Retina (tissue), 1 donor: Measurements from ENCODE around the gene HEXB.

Source experiments
- DNase-seq: peaks from one replicate; pipeline ENCODE4 v3.0.0-alpha.2; 2016

The HEXB gene

GRCh38 chr5:74684900-74685851, at the start of gene HEXB:
HEXB (plus strand) TSS chr5:74685233; CDS start chr5:74685261, 28 bp downstream.
- peak; percentile 89 for DNase-seq

- no peak for DNase-seq
Measured at GRCh38 chr5:74636149-74636548, 48.9 kb upstream of the HEXB start.

DNA sequence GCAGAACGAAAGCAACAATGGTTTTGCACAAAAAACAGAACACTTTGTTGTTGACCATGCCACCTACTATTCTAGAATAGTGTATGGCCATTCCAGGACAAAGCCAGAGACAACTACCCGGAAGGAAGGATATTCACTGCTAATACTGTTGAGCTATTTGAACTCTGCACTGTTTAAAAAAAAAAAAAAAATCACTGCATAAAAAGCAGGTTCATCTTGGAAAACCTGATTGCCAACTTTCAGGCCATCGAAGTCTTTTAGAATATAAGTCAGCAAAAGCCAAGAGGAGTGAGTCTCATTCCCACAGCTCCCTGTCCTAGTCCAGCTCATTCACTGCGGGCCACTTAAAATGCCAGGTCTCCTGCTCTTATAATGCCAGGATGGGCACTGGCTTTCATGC, 48.5 kb upstream of the HEXB start:
- no peak for DNase-seq

DNA sequence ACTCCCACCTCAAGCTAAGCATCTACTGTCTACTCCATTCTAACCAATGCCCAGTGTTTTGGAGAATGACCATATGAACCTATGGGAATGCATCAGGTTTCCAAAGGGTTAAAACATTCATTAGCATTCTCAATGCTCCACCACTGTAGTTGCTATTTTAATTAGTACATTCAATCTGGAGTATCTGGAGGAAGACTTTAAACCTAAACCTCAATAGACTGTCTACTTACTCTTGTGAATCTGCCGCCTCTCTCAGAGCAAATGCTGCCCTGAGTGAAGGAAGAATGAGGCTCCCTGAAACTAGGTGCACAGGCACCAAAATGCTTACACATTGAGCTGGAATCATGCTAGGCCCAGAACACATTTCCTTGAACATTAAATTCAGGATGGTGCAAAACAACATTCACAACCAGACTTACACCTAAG, 46.5 kb upstream of the HEXB start:
- DNase-seq = peak; percentile 28

- DNase-seq = peak; percentile 28
Measured at GRCh38 chr5:74638970-74639806, 45.8 kb upstream of the HEXB start.

GRCh38 chr5:74639807-74640449, 45.1 kb upstream of the HEXB start:
- DNase-seq = peak; percentile 94

DNA sequence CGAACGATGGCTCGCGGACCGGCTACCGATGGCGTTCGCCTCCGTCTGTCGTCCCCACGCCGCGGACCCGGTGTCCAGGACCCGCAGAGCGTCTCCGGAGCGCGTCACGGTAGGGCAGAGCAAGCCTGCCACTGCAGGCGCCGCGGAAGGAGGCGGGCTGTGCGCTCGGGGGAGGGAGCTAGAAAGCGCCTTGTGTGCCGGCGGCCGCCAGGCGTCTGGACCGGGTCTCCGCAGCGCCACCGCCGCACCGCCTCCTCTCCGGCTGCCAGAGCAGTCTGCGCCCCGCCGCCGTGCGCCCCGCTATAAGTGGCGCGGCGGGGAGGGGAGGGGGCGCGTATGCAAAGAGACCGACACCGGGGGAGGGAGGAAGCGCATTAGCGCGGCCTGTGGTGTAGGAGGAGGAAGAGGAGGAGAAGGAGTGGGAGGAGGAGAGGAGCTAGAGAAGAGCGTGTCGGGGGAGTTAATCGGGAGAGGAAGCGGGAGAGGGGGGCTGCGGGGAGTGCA, 44.5 kb upstream of the HEXB start, which contains the start of gene ENC1:
Gene ENC1 (minus strand): TSS at position 279 of the 504 bp plus-strand sequence. CDS start 4,243 bp downstream, outside the sequence.
- DNase-seq = peak; percentile 94

DNA sequence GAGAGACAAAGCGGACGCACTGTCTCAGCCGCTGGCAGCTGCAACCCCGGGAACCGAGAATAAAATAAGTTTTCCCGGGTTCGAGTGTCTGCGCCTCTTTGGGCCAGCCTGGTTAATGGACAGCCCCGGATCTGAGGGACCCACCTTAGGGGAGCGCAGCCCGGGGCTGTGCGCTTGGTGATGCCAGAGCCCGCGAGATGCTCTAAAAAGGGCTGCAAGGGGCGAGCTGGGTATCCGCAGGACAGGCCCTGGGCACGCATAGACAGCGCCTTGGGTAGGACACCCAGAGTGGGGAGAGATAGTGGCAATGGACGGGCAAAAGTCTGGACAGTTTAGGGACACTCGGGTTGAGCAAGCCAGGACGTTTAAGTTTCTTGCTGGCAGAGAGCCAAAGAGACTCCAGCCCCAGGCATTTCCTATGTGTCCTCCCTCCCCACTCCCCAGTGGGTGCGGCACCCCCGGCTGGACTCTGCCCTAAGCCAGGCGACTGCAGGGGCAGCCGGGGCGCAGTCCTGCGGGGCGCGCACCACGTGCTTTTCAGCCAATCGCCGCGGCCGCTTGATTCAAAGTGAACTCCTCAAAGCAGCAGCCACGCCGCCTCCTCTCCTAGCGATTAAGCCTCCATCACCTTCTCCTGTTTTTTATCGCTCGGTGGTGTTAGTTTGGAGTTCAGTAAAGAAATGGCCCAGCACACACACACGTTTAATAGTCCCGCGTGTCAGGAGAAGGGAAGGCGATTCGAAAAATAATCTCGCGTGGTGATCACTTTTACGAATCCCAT, 43.9 kb upstream of the HEXB start:
- DNase-seq = peak; percentile 92

- peak; percentile 85 for DNase-seq
Measured at GRCh38 chr5:74641735-74642542, 43.1 kb upstream of the HEXB start.

- DNase-seq = no peak
Measured at GRCh38 chr5:74642543-74642863, 42.5 kb upstream of the HEXB start.

DNA sequence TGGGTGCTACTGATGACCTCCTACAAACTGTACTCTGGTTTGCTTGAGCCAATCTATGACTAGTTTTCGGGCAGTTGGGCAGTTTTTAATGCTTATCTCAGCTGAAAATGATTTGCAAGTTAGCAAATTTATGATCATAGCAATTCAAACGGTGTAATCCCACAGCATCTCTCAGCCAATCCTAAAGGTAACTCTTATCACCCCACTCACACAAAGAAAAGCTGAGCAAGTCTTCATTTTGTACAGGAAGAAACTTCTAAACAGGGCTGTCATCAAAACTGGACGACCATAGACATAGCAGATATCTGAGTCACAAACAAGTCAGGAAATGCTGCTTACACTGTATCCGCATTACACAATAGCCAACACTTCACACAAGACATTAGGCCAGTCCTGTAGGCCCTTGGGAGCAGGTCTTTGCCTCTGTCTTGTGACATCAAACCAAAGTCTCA, 41.9 kb upstream of the HEXB start:
- no peak for DNase-seq

- no peak for DNase-seq
Measured at GRCh38 chr5:74647096-74647495, 37.9 kb upstream of the HEXB start.

DNA sequence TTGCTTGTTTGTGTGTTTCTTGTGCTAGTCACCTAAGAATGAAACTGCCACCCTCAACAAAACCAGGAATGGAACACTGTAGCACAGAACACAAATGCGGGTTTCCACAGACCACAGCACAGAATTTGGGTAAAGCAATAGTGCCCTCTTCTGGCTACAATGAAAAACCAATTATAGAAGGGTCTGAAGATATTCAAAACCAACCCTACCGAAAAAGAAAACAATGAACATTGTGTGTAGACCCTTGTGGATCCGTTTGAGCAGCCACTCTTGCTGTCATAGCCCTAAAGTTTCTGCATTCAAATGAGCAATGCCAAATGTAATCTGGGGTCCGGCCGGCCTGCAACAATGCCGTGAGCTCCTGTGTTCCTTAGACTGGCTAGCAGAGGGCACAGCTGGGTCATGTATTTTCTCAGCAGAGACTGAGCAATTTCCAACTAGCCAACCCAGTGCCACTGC, 36.2 kb upstream of the HEXB start:
- peak; percentile 80 for DNase-seq

DNA sequence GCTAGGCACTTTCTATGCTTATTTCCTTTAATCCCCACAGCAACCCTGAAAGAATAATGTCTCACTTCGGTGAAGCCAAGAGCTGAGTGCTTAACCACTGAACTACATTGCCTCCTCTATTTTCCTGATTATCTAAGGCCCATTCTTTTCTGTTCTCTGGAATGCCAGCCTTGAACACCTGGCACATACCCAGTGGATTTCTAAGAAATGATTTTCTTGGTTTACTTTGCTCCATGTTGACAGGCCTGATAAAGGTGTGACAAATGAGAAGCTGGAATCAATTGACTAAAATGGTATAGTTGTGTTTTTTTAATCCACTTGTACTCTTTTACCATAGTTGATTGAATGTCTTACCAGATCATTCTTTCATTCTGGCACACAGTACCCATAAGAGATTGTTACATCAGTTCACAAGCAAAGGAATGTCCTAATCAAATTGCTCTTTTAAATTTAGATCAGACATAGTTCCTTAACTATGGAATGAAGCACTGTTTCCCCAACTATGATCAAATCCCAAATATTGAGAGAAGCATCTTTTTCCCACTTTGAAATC, 35.5 kb upstream of the HEXB start:
- no peak for DNase-seq

DNA sequence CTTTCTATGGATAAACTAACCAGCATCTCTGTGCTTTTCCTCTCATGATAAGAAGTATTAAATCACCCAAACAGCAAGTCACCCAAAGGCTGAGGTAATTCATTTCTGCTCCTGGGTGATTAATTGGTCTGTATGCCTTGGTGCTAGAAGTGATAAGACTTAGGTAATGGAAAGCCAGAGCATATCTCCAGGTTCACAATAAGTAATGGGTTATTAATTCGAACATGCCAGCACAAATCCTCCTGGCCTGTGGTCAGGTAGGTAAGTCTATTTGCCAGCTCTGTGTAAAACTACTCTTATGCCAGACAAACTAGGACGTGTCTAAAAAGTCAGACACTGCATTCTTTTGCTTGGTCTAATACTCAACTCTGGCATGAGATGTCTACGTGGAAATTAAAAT, 33.3 kb upstream of the HEXB start:
- DNase-seq = no peak

- DNase-seq = no peak
Measured at GRCh38 chr5:74652576-74652975, 32.5 kb upstream of the HEXB start.

DNA sequence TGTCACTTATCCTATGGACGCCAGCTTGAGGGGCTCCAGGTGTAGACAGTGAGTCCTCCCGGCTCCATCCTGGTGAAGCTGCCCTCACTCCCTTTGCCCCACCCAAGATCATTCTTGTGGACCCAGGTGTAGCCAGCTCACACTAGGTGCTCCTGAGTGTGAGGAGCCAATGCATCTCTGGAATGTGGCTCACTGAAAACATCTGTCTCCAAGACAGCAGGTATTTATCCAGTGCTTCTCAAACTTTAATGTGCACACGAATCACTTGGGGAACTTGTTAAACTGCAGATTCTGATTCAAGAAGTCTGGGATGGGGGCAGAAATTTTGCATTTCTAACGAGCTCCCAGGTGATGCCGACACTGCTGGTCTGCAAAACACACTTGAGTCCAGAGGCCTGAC, 31.0 kb upstream of the HEXB start:
- no peak for DNase-seq

- DNase-seq = no peak
Measured at GRCh38 chr5:74655206-74655605, 29.8 kb upstream of the HEXB start.

DNA sequence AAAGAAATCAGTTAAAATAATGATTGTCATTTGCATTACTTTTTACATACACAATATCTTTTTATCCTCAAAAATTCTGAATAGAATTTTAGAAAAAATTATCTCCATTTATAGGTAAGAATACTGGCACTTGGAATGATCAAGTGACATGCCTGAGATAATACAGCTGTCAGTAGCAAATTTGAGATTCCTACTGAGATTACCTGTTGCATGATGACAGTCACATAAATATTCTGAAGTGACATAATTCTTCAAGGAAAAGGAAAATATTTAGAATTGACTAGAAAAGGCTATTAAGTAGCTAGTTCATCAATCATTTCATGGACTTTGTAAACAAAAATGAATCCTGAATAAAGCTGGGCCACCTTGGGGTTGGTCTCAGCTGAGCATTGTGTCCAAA, 29.3 kb upstream of the HEXB start:
- DNase-seq = no peak

DNA sequence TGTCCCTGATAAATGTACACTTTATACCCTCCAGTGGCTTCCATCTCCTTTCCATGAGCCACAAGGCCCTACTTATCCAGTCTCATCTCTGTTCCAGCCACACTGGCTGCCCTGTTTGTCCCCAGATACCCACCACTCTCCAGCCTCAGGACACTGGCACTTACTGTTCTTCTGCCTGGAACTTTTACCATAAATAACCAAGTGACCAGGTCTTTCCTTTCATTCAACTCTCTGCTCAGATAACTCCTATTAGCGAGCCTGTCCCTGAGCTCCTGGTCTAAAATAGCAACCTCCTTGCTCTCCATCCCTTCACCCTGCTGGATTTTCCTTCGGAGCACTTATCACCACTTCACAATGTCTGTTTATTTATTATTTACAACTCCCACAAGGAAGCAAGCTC, 27.9 kb upstream of the HEXB start:
- peak; percentile 24 for DNase-seq

GRCh38 chr5:74659172-74659571, 25.9 kb upstream of the HEXB start:
- no peak for DNase-seq
